Effector CD4-positive, alpha-beta T cell (primary cell): ENCODE measurements around the gene TMEM132C.

ENCODE experiments used
- DNase-seq: peaks from one replicate; pipeline ENCODE4 v3.0.0-alpha.2; 2020

The TMEM132C gene

GRCh38 chr12:128623748-128624147, 356.8 kb downstream of the TMEM132C start:
- no peak for DNase-seq

- no peak for DNase-seq
These were observed 359.9 kb downstream of the TMEM132C start for GRCh38 chr12:128626808-128627320.

GRCh38 chr12:128627659-128628058, 360.7 kb downstream of the TMEM132C start:
- no peak for DNase-seq

GRCh38 chr12:128629979-128630378, 363.0 kb downstream of the TMEM132C start:
- no peak for DNase-seq

GRCh38 chr12:128637642-128638606, 371.0 kb downstream of the TMEM132C start:
- DNase-seq = no peak

GRCh38 chr12:128639089-128639488, 372.1 kb downstream of the TMEM132C start:
- no peak for DNase-seq

- DNase-seq = no peak
These were observed 376.2 kb downstream of the TMEM132C start for GRCh38 chr12:128643155-128643554.

- DNase-seq = no peak
These were observed 377.8 kb downstream of the TMEM132C start for GRCh38 chr12:128644664-128645296.

GRCh38 chr12:128649902-128650301, 382.9 kb downstream of the TMEM132C start:
- DNase-seq = no peak

- no peak for DNase-seq
These were observed 385.3 kb downstream of the TMEM132C start for GRCh38 chr12:128652136-128652751.

GRCh38 chr12:128654468-128654867, 387.5 kb downstream of the TMEM132C start:
- no peak for DNase-seq

- DNase-seq = no peak
These were observed 390.4 kb downstream of the TMEM132C start for GRCh38 chr12:128657378-128657777.

GRCh38 chr12:128660532-128661225, 393.7 kb downstream of the TMEM132C start:
- no peak for DNase-seq

GRCh38 chr12:128661226-128661569, 394.2 kb downstream of the TMEM132C start:
- DNase-seq = no peak

- no peak for DNase-seq
These were observed 395.1 kb downstream of the TMEM132C start for GRCh38 chr12:128662101-128662500.

- DNase-seq = no peak
These were observed 397.5 kb downstream of the TMEM132C start for GRCh38 chr12:128664501-128664900.

- DNase-seq = no peak
These were observed 400.2 kb downstream of the TMEM132C start for GRCh38 chr12:128667193-128667592.

GRCh38 chr12:128671528-128672042, 404.6 kb downstream of the TMEM132C start:
- DNase-seq = no peak

- DNase-seq = no peak
These were observed 405.5 kb downstream of the TMEM132C start for GRCh38 chr12:128672428-128672827.

GRCh38 chr12:128672893-128673292, 405.9 kb downstream of the TMEM132C start:
- DNase-seq = no peak

GRCh38 chr12:128675576-128675975, 408.6 kb downstream of the TMEM132C start:
- DNase-seq = no peak

GRCh38 chr12:128680555-128680954, 413.6 kb downstream of the TMEM132C start:
- no peak for DNase-seq
